ENCODE data around the gene DRD3. TPM values are rescaled to one million over a fixed set of nuclear protein-coding genes. Genes with fewer than 3 reads are reported as not detected.

Gene DRD3
- polyA plus RNA-seq, 1 of the 3 experiments (the other 2 are of a cell fraction): not detected

GRCh38 chr3:114218006-114218405, 39.2 kb upstream of the DRD3 start:
- no peak overlapping the region; the same call in 1 of the 2 replicates for H3K4me2 ChIP-seq
- CTCF ChIA-PET: no interaction called here

DNA sequence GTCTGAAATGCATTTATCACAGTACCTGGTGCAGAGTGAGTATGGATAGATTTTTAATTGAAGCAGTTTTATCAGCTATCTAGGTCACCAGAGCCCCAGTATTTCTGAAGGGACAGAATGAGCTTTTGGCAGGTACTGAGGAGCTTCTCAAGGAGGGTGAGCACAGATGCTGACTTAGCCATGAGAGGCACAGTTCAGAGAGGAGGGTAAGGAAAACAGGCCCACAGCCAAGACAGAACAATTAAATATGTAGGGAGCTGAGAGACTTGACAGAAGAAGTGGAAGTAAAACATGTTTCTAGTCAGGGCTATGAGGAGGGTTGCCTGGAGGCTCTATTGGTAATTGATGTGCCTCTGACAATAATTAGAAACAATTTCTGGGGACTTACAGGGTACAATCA, 38.4 kb upstream of the DRD3 start:
- H3K27me3 ChIP-seq (ENCODE audit: insufficient read depth): no peaks in the 10 kb centered on the region
- no peak overlapping the region for H3K4me3 ChIP-seq (ENCODE audit: low read depth in 2 of 2, low read length in 1 of 2)
- H3K9ac ChIP-seq: no peak overlapping the region
- ChIA-PET CTCF (no interaction called here), POLR2A (no interaction called here)
- no peak for TF ChIP-seq FOXJ3 (CRISPR knock-in tag; IDR thresholded peaks at IDR 0.05)
- no peak for TF ChIP-seq GABPA (IDR thresholded peaks at IDR 0.05; ENCODE audit: low read depth)
- no peak for TF ChIP-seq RCOR1 (IDR thresholded peaks at IDR 0.05; ENCODE audit: low read length)
- TF ChIP-seq NRF1 (IDR thresholded peaks at IDR 0.05; ENCODE audit: low read depth, low read length): no peak
- TF ChIP-seq, protein P1, sequence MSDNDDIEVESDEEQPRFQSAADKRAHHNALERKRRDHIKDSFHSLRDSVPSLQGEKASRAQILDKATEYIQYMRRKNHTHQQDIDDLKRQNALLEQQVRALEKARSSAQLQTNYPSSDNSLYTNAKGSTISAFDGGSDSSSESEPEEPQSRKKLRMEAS (IDR thresholded peaks at IDR 0.05; ENCODE audit: low read depth): no peak
- TF ChIP-seq, protein P2, sequence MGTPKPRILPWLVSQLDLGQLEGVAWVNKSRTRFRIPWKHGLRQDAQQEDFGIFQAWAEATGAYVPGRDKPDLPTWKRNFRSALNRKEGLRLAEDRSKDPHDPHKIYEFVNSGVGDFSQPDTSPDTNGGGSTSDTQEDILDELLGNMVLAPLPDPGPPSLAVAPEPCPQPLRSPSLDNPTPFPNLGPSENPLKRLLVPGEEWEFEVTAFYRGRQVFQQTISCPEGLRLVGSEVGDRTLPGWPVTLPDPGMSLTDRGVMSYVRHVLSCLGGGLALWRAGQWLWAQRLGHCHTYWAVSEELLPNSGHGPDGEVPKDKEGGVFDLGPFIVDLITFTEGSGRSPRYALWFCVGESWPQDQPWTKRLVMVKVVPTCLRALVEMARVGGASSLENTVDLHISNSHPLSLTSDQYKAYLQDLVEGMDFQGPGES (IDR thresholded peaks at IDR 0.05; ENCODE audit: low read depth, low read length): no peak
- no peak for TF ChIP-seq SMC3 (IDR thresholded peaks at IDR 0.05; ENCODE audit: low read depth, low read length)
- TF ChIP-seq PBX3 (IDR thresholded peaks at IDR 0.05): no peak
- TF ChIP-seq MEF2A (IDR thresholded peaks at IDR 0.05; ENCODE audit: borderline replicate concordance, low read depth): no peak
- no peaks in the 10 kb centered on the region for H3F3A ChIP-seq (replicated peaks; ENCODE audit: insufficient read depth)
- no peaks in the 10 kb centered on the region for H3K9me2 ChIP-seq
- no peaks in the 10 kb centered on the region for H3K79me2 ChIP-seq (ENCODE audit: insufficient read depth)
- no peaks in the 10 kb centered on the region for H4K20me1 ChIP-seq (ENCODE audit: insufficient read depth)
- no peak overlapping the region for H3K27ac ChIP-seq (ENCODE audit: low read depth in 2 of 2, low read length in 1 of 2)
- no peak for DNase-seq
- H3K4me1 ChIP-seq (ENCODE audit: control insufficient read depth in 1 of 2, insufficient read depth in 2 of 2, low read depth in 1 of 2, low read length in 1 of 2): peaks cover 3 to 19% of the 10 kb centered on the region in 2 experiments
- no peak overlapping the region for H3K4me2 ChIP-seq
- H3K9me3 ChIP-seq: no peaks in the 10 kb centered on the region
- H3K36me3 ChIP-seq (replicated peaks in 1 of 2; ENCODE audit: control insufficient read depth in 1 of 2, insufficient read depth in 2 of 2, low read length in 1 of 2): no peaks in the 10 kb centered on the region
- no peak overlapping the region for H2AFZ ChIP-seq (ENCODE audit: low read depth)

More at GRCh38 chr3:114218006-114218405, 39.2 kb upstream of the DRD3 start:
- DNase-seq: no peak
- H3K36me3 ChIP-seq (replicated peaks in 1 of 2; ENCODE audit: control insufficient read depth in 1 of 2, insufficient read depth in 2 of 2, low read length in 1 of 2): no peaks in the 10 kb centered on the region
- no peaks in the 10 kb centered on the region for H3K9me2 ChIP-seq
- H3K9me3 ChIP-seq: no peaks in the 10 kb centered on the region
- no peaks in the 10 kb centered on the region for H4K20me1 ChIP-seq (ENCODE audit: insufficient read depth)
- POLR2A ChIA-PET: no interaction called here
- WGBS (ENCODE audit: low lambda C conversion rate): 65% methylated on average over 3 of the region's 3 CpGs
- H3K27me3 ChIP-seq (ENCODE audit: insufficient read depth): no peaks in the 10 kb centered on the region
- no peaks in the 10 kb centered on the region for H3F3A ChIP-seq (replicated peaks; ENCODE audit: insufficient read depth)
- H2AFZ ChIP-seq (ENCODE audit: low read depth): no peak overlapping the region
- H3K79me2 ChIP-seq (ENCODE audit: insufficient read depth): no peaks in the 10 kb centered on the region
- H3K27ac ChIP-seq (ENCODE audit: low read depth in 2 of 2, low read length in 1 of 2): no peak overlapping the region
- TF ChIP-seq RAD21 (IDR thresholded peaks at IDR 0.05; ENCODE audit: low read length) (no peak), GABPA (IDR thresholded peaks at IDR 0.05; ENCODE audit: low read depth) (no peak), NFIC (IDR thresholded peaks at IDR 0.05; ENCODE audit: borderline replicate concordance) (no peak), MEF2A (IDR thresholded peaks at IDR 0.05; ENCODE audit: borderline replicate concordance, low read depth) (no peak)
- H3K4me1 ChIP-seq (ENCODE audit: control insufficient read depth in 1 of 2, insufficient read depth in 2 of 2, low read depth in 1 of 2, low read length in 1 of 2): peaks cover 3 to 19% of the 10 kb centered on the region in 2 experiments
- no peak overlapping the region for H3K4me3 ChIP-seq (ENCODE audit: low read depth in 2 of 2, low read length in 1 of 2)
- H3K9ac ChIP-seq: no peak overlapping the region

All from SK-N-SH (cell line).